HEK293T (cell line): ENCODE results near the gene ARHGEF39.

Experiments
- FOXA1 ChIP-seq: fragments of 450-650 bp; IDR thresholded peaks from 2 replicates; pipeline ENCODE4 v1.6.1; 2016; ENCODE audit warnings: mild to moderate bottlenecking
- FOXK2 ChIP-seq: fragments of 450-650 bp; IDR thresholded peaks from 2 replicates; pipeline ENCODE4 v1.6.1; 2016; ENCODE audit warnings: mild to moderate bottlenecking
- LEF1 ChIP-seq: fragments of 450-650 bp; IDR thresholded peaks from 2 replicates; pipeline ENCODE4 v1.6.1; 2017; ENCODE audit warnings: mild to moderate bottlenecking, borderline replicate concordance
- NFRKB ChIP-seq: fragments of 450-650 bp; IDR thresholded peaks from 2 replicates; pipeline ENCODE4 v1.6.1; 2016; ENCODE audit warnings: mild to moderate bottlenecking, moderate library complexity
- SP1 ChIP-seq: fragments of 450-650 bp; IDR thresholded peaks from 2 replicates; pipeline ENCODE4 v1.6.1; 2017
- SUZ12 ChIP-seq: fragments of 450-650 bp; IDR thresholded peaks from 2 replicates; pipeline ENCODE4 v1.6.1; 2016; ENCODE audit warnings: mild to moderate bottlenecking
- TARDBP ChIP-seq: fragments of 450-650 bp; IDR thresholded peaks from 2 replicates; pipeline ENCODE4 v1.6.1; 2016
- ZNF384 ChIP-seq: fragments of 450-650 bp; IDR thresholded peaks from 2 replicates; pipeline ENCODE4 v1.6.1; 2016

DNA sequence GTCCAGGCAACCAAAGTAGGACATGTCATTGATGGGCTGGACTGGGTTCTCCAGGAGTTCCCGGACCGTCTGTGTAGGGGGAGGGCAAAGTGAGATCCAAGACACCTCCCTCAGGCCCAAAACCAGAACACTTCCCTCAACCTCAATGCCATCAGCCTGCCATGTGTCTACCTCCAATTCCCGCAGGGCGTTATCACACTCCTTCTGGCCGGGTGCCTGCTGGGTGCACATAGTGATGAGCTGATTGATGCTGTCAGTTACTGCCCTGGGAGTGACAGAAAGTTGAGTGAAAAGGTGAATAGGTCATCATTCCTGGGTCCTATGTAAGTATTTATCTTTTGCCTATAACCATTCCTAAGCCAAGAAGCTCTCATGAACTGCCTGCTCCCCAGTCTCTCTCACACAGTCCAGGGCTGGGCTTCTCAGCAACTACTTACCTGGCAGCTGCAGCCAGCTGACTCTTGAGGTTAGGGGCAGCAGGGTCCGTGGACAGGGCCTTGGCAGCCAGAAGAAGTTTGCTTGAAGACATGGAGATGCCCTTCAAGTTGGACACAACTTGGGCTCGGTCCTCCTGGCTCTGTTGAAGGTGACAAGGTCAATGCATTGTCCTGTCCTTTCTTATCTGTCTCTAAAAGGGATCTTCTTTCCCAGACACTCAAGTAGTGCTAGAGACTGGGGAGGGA lies 46.0 kb upstream of the ARHGEF39 start:
- TF ChIP-seq NFRKB = no peak
- no peak for TF ChIP-seq LEF1
- no peak for TF ChIP-seq FOXA1
- TF ChIP-seq SUZ12 = no peak
- no peak for TF ChIP-seq ZNF384
- no peak for TF ChIP-seq FOXK2
- no peak for TF ChIP-seq TARDBP
- no peak for TF ChIP-seq SP1
